HEK293 (cell line): ENCODE measurements around the gene MGAT2.

Experiments
- CTCF ChIA-PET: fragments of 350-600 bp; formaldehyde crosslinking; extraction: SDS; loops from one replicate; lab custom pipeline; 2021; ENCODE audit warnings: antibody characterized with exemption; lab: Yijun Ruan, JAX
- POLR2A ChIA-PET: fragments of 300-600 bp; formaldehyde crosslinking; extraction: SDS; loops from one replicate; lab custom pipeline; 2020; ENCODE audit warnings: antibody characterized with exemption, inconsistent platforms; lab: Yijun Ruan, JAX
- H3K27ac ChIP-seq: fragments of 200-500 bp; sonication (Bioruptor generic); 2 replicates; pipeline ENCODE4 v1.5.1; 2014; ENCODE audit warnings: low read depth, low read length, control low read depth, inconsistent platforms; ENCODE audit errors: extremely low read depth
- H3K36me3 ChIP-seq, 2 experiments: fragments of 200-500 bp in 1 of 2; sonication (Bioruptor generic) in 1 of 2; 1 replicate in 1 of 2; 2 replicates in 1 of 2; pipeline ENCODE4 v1.5.1; 2014 to 2017; ENCODE audit warnings: inconsistent platforms in 2 of 2, low read length in 2 of 2; ENCODE audit not compliant: control insufficient read depth in 2 of 2, insufficient read depth in 1 of 2
- H3K4me1 ChIP-seq: fragments of 200-500 bp; sonication (Bioruptor generic); 2 replicates; pipeline ENCODE4 v1.5.1; 2014; ENCODE audit warnings: mild to moderate bottlenecking, low read length, inconsistent platforms; ENCODE audit not compliant: control insufficient read depth, insufficient read depth
- H3K4me3 ChIP-seq: 2 replicates; pipeline ENCODE4 v1.5.1; 2011; ENCODE audit warnings: low read depth, mild to moderate bottlenecking, control low read depth, low read length, moderate library complexity
- H3K9me3 ChIP-seq: fragments of 200-500 bp; sonication (Bioruptor generic); 2 replicates; pipeline ENCODE4 v1.5.1; 2014; ENCODE audit warnings: low read depth, low read length, inconsistent platforms; ENCODE audit not compliant: control insufficient read depth, insufficient read depth
- AEBP2 ChIP-seq: fragments of 450-650 bp; formaldehyde crosslinking; IDR thresholded peaks from 2 replicates; pipeline ENCODE4 v1.5.1; 2016; ENCODE audit warnings: missing biosample characterization, missing genetic modification characterization, borderline replicate concordance
- IKZF3 ChIP-seq: fragments of 450-650 bp; IDR thresholded peaks from 2 replicates; pipeline ENCODE4 v1.5.0; 2018; ENCODE audit warnings: missing biosample characterization, mild to moderate bottlenecking, missing genetic modification characterization, moderate library complexity
- KLF9 ChIP-seq: fragments of 450-650 bp; formaldehyde crosslinking; IDR thresholded peaks from 2 replicates; pipeline ENCODE4 v1.5.1; 2016; ENCODE audit warnings: missing biosample characterization, missing genetic modification characterization, low read depth
- MZF1 ChIP-seq: fragments of 450-650 bp; formaldehyde crosslinking; IDR thresholded peaks from 2 replicates; pipeline ENCODE4 v1.5.1; 2017; ENCODE audit warnings: missing biosample characterization, missing genetic modification characterization, borderline replicate concordance
- RBAK ChIP-seq: fragments of 450-650 bp; formaldehyde crosslinking; IDR thresholded peaks from 2 replicates; pipeline ENCODE4 v1.5.1; 2016; ENCODE audit warnings: missing biosample characterization, missing genetic modification characterization
- SP3 ChIP-seq: fragments of 450-650 bp; formaldehyde crosslinking; IDR thresholded peaks from 2 replicates; pipeline ENCODE4 v1.5.1; 2016; ENCODE audit warnings: missing biosample characterization, missing genetic modification characterization
- SP7 ChIP-seq: fragments of 450-650 bp; formaldehyde crosslinking; IDR thresholded peaks from 2 replicates; pipeline ENCODE4 v1.5.1; 2016; ENCODE audit warnings: missing biosample characterization, missing genetic modification characterization
- ZBTB21 ChIP-seq: fragments of 450-650 bp; formaldehyde crosslinking; IDR thresholded peaks from 2 replicates; pipeline ENCODE4 v1.5.1; 2017; ENCODE audit warnings: missing biosample characterization, missing genetic modification characterization
- ZNF140 ChIP-seq: fragments of 450-650 bp; formaldehyde crosslinking; IDR thresholded peaks from 2 replicates; pipeline ENCODE4 v1.5.1; 2016; ENCODE audit warnings: missing biosample characterization, missing genetic modification characterization
- ZNF211 ChIP-seq: fragments of 450-650 bp; formaldehyde crosslinking; IDR thresholded peaks from 2 replicates; pipeline ENCODE4 v1.5.1; 2016; ENCODE audit warnings: low read depth, missing biosample characterization, missing genetic modification characterization
- ZNF221 ChIP-seq: fragments of 450-650 bp; formaldehyde crosslinking; IDR thresholded peaks from 2 replicates; pipeline ENCODE4 v1.5.1; 2017; ENCODE audit warnings: missing biosample characterization, missing genetic modification characterization, borderline replicate concordance
- ZNF23 ChIP-seq: fragments of 450-650 bp; formaldehyde crosslinking; IDR thresholded peaks from 2 replicates; pipeline ENCODE4 v1.5.1; 2016; ENCODE audit warnings: missing biosample characterization, missing genetic modification characterization, borderline replicate concordance
- ZNF350 ChIP-seq: fragments of 450-650 bp; formaldehyde crosslinking; IDR thresholded peaks from 2 replicates; pipeline ENCODE4 v1.5.0; 2017; ENCODE audit warnings: missing biosample characterization, mild to moderate bottlenecking, missing genetic modification characterization
- ZNF391 ChIP-seq: fragments of 450-650 bp; formaldehyde crosslinking; IDR thresholded peaks from 2 replicates; pipeline ENCODE4 v1.5.1; 2016; ENCODE audit warnings: low read depth, missing biosample characterization, missing genetic modification characterization, borderline replicate concordance
- ZNF473 ChIP-seq: fragments of 450-650 bp; formaldehyde crosslinking; IDR thresholded peaks from 2 replicates; pipeline ENCODE4 v1.5.1; 2017; ENCODE audit warnings: missing biosample characterization, missing genetic modification characterization
- ZNF626 ChIP-seq: fragments of 450-650 bp; sonication (Bioruptor Pico); formaldehyde crosslinking; IDR thresholded peaks from 2 replicates; pipeline ENCODE4 v1.5.1; 2018; ENCODE audit warnings: missing biosample characterization, missing genetic modification characterization, inconsistent platforms
- ZNF792 ChIP-seq: fragments of 450-650 bp; formaldehyde crosslinking; IDR thresholded peaks from 2 replicates; pipeline ENCODE4 v1.5.1; 2016; ENCODE audit warnings: missing biosample characterization, missing genetic modification characterization
- ZSCAN4 ChIP-seq: fragments of 450-650 bp; formaldehyde crosslinking; IDR thresholded peaks from 2 replicates; pipeline ENCODE4 v1.5.1; 2017; ENCODE audit warnings: missing biosample characterization, missing genetic modification characterization
- ZSCAN5A ChIP-seq: fragments of 450-650 bp; formaldehyde crosslinking; IDR thresholded peaks from 2 replicates; pipeline ENCODE4 v1.5.1; 2016; ENCODE audit warnings: missing biosample characterization, missing genetic modification characterization
- ZXDB ChIP-seq: fragments of 450-650 bp; formaldehyde crosslinking; IDR thresholded peaks from 2 replicates; pipeline ENCODE4 v1.5.1; 2016; ENCODE audit warnings: missing biosample characterization, missing genetic modification characterization
- TF ChIP-seq, protein P1 (sequence below): fragments of 450-650 bp; IDR thresholded peaks from 2 replicates; pipeline ENCODE4 v1.5.1; 2018; ENCODE audit warnings: missing biosample characterization, mild to moderate bottlenecking, missing genetic modification characterization
- TF ChIP-seq, protein P2 (sequence below): fragments of 450-650 bp; formaldehyde crosslinking; conservative IDR thresholded peaks from 2 replicates; pipeline ENCODE4 v1.5.1; 2016; ENCODE audit warnings: low read depth, missing biosample characterization, missing genetic modification characterization

The MGAT2 gene

DNA sequence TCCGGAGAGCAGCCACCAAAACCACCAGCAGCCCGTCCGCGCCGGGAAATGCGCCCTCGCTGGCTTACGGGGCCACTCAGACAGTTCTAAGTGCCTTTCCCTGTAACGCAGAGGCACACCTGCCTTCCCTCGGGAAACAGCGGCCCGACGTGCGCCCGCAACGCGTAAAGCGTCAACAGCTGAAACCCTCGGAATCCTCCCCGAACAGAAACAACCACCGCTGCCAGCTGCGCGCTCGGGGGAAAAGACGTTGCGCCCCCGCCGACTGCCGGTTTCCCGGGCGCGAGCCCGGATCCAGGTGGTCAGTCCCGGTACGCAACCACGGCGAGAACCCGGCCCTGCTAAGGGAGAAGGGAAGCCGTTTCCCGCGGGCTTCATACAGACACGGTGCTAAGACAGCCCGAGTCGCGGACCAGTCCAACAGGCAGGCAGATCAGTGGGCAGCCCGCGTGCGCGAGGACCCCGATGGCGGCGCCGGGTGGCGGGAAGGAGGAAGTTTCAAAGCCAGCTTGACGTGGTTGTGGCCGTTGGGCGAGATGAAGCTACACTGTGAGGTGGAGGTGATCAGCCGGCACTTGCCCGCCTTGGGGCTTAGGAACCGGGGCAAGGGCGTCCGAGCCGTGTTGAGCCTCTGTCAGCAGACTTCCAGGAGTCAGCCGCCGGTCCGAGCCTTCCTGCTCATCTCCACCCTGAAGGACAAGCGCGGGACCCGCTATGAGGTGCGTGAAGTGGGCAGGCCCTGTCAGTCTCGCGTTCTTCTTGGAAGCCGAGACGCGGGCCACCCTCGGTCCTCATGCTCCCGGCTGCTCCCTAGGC lies 21.9 kb upstream of the MGAT2 start, which contains the start of gene LRR1 (continued):
- TF ChIP-seq ZNF23 (tag by site-specific recombination) (no peak), ZNF792 (no peak), ZNF211 (tag by site-specific recombination) (no peak), ZSCAN5A (tag by site-specific recombination) (0 out of 2 replicates have a peak, but pooled peaks have one; percentile 38), ZNF221 (no peak), ZNF140 (tag by site-specific recombination) (no peak), ZBTB21 (tag by site-specific recombination) (peak; percentile 51; the same call in 1 of the 2 replicates), RBAK (tag by site-specific recombination) (no peak), ZSCAN4 (tag by site-specific recombination) (peak; percentile 13; the same call in 1 of the 2 replicates), ZNF473 (tag by site-specific recombination) (no peak), SP7 (tag by site-specific recombination) (peak; percentile 64; the same call in 1 of the 2 replicates), IKZF3 (tag by site-specific recombination) (no peak; the same call in 1 of the 2 replicates), AEBP2 (tag by site-specific recombination) (no peak)
- TF ChIP-seq, protein P1, sequence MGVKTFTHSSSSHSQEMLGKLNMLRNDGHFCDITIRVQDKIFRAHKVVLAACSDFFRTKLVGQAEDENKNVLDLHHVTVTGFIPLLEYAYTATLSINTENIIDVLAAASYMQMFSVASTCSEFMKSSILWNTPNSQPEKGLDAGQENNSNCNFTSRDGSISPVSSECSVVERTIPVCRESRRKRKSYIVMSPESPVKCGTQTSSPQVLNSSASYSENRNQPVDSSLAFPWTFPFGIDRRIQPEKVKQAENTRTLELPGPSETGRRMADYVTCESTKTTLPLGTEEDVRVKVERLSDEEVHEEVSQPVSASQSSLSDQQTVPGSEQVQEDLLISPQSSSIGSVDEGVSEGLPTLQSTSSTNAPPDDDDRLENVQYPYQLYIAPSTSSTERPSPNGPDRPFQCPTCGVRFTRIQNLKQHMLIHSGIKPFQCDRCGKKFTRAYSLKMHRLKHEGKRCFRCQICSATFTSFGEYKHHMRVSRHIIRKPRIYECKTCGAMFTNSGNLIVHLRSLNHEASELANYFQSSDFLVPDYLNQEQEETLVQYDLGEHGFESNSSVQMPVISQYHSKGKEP = no peak
- TF ChIP-seq, all 188 proteins: peak for 43

- TF ChIP-seq, protein P2, sequence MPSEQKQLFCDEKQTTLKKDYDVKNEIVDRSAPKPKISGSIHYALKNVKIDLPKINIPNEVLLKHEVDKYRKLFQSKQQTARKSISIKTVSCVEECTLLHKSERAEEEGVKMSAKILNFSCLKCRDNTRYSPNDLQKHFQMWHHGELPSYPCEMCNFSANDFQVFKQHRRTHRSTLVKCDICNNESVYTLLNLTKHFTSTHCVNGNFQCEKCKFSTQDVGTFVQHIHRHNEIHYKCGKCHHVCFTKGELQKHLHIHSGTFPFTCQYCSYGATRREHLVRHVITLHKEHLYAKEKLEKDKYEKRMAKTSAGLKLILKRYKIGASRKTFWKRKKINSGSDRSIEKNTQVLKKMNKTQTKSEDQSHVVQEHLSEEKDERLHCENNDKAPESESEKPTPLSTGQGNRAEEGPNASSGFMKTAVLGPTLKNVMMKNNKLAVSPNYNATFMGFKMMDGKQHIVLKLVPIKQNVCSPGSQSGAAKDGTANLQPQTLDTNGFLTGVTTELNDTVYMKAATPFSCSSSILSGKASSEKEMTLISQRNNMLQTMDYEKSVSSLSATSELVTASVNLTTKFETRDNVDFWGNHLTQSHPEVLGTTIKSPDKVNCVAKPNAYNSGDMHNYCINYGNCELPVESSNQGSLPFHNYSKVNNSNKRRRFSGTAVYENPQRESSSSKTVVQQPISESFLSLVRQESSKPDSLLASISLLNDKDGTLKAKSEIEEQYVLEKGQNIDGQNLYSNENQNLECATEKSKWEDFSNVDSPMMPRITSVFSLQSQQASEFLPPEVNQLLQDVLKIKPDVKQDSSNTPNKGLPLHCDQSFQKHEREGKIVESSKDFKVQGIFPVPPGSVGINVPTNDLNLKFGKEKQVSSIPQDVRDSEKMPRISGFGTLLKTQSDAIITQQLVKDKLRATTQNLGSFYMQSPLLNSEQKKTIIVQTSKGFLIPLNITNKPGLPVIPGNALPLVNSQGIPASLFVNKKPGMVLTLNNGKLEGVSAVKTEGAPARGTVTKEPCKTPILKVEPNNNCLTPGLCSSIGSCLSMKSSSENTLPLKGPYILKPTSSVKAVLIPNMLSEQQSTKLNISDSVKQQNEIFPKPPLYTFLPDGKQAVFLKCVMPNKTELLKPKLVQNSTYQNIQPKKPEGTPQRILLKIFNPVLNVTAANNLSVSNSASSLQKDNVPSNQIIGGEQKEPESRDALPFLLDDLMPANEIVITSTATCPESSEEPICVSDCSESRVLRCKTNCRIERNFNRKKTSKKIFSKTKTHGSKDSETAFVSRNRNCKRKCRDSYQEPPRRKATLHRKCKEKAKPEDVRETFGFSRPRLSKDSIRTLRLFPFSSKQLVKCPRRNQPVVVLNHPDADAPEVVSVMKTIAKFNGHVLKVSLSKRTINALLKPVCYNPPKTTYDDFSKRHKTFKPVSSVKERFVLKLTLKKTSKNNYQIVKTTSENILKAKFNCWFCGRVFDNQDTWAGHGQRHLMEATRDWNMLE (tag by site-specific recombination) = no peak
- TF ChIP-seq MZF1 (tag by site-specific recombination) (no peak), SP3 (no peak), ZNF350 (no peak), ZNF391 (tag by site-specific recombination) (no peak), KLF9 (tag by site-specific recombination) (no peak), ZNF626 (no peak), ZXDB (tag by site-specific recombination) (no peak)
- no peak overlapping the region for H3K27ac ChIP-seq
- no peaks in the 10 kb centered on the region for H3K9me3 ChIP-seq
- H3K36me3 ChIP-seq = peaks cover 48 to 50% of the 10 kb centered on the region in 2 experiments
- ChIA-PET POLR2A (interaction anchor here (1.0 kb wide), 1 partner anchor 14 kb away, joined by 4 read pairs; the partner anchor contains the start of gene MGAT2), CTCF (interaction anchor here (0.5 to 0.6 kb wide), 2 partner anchors 24 to 828 kb away, joined by 3 to 5 read pairs; no protein-coding TSS in a partner anchor)
- no peak overlapping the region for H3K4me3 ChIP-seq
- H3K4me1 ChIP-seq = no peaks in the 10 kb centered on the region
Observed at GRCh38 chr14:49607583-49607982, 13.0 kb upstream of the MGAT2 start.
